ENCODE data around the gene NEK7. TPM values are rescaled to one million over a fixed set of nuclear protein-coding genes. Genes with fewer than 3 reads are reported as not detected.

Gene NEK7
- polyA plus RNA-seq, 1 donor (not counting 4 experiments of a cell fraction or from before 2014, with no cell fraction given) = 56.8 TPM

DNA sequence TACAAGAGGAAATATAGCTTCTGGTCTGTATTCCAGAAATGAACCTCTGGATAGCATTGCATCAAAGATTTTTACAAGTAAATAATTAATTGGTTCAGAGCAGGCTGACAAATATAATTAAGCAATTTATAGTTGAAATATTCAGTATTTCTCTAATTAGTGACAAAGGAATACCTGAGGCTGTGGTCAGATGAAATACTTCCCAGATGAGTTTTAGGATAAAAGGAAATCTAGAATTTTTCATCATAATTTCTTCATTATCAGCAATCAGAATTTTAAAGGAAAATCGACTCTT, 112.8 kb downstream of the NEK7 start:
- FAIRE-seq = no peak

DNA sequence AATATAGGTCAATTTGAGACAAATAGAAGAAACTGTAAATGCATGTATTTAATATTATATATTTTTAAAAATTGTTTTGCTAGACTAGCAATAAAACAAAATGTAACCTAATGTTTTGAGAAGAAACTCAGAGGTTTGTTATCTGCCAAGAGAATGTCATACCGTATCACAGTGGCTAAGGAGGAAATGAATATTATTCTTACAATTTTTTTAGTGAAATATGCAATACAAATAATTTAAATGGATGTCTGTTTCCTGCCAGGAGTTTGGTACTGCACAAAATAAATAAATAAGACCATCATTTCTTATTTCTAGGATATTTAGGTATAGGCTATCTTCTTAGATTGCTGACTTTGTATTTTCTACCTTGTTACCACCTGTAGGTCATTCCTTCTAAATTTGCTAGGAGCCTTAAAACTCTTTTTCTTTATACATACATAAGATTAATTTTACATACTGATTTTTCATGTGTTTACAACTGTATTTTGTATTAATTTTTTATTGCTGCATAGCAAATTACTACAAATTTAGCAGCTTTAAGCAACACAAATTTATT, 113.6 kb downstream of the NEK7 start:
- Histone ChIP-seq H3K4me3 (ENCODE audit: control insufficient read depth in 2 of 3, extremely low read depth in 1 of 3, insufficient read depth in 2 of 3, low read depth in 1 of 3, low read length in 3 of 3) (no peak overlapping the region), H3K4me2 (ENCODE audit: control insufficient read depth, extremely low read depth, insufficient read depth, low read depth, low read length) (no peak overlapping the region), H4K20me1 (ENCODE audit: control insufficient read depth, extremely low read depth, insufficient read depth, low read length) (no peaks in the 10 kb centered on the region), H3K27ac (ENCODE audit: control insufficient read depth, insufficient read depth, low read length) (no peak overlapping the region), H3K36me3 (ENCODE audit: control insufficient read depth in 2 of 2, extremely low read depth in 1 of 2, insufficient read depth in 2 of 2, low read length in 2 of 2) (no peaks in the 10 kb centered on the region), H2AFZ (ENCODE audit: control insufficient read depth, low read length) (no peak overlapping the region), H3K9ac (ENCODE audit: control insufficient read depth, extremely low read depth, insufficient read depth, low read length) (no peak overlapping the region), H3K79me2 (ENCODE audit: control insufficient read depth, insufficient read depth, low read length) (peaks cover 2% of the 10 kb centered on the region), H3K4me1 (ENCODE audit: control insufficient read depth, extremely low read depth, insufficient read depth, low read length) (peaks cover 35% of the 10 kb centered on the region), H3K27me3 (ENCODE audit: control insufficient read depth, extremely low read depth, insufficient read depth, low read length) (no peaks in the 10 kb centered on the region), H3K9me1 (ENCODE audit: control insufficient read depth, extremely low read depth, insufficient read depth, low read length) (no peaks in the 10 kb centered on the region), H3K9me3 (ENCODE audit: control insufficient read depth, low read depth, low read length) (no peaks in the 10 kb centered on the region)
- dilution Hi-C loops (cut with MboI; ENCODE audit: extremely low pct_ligation_motif_present, low sequenced_read_pairs) = no loop called here
- no peak for DNase-seq (ENCODE audit: low read depth, low spot score)
- FAIRE-seq = no peak
- TF ChIP-seq EZH2 (IDR thresholded peaks at IDR 0.05; ENCODE audit: low read length) = no peak
- TF ChIP-seq, protein P1, sequence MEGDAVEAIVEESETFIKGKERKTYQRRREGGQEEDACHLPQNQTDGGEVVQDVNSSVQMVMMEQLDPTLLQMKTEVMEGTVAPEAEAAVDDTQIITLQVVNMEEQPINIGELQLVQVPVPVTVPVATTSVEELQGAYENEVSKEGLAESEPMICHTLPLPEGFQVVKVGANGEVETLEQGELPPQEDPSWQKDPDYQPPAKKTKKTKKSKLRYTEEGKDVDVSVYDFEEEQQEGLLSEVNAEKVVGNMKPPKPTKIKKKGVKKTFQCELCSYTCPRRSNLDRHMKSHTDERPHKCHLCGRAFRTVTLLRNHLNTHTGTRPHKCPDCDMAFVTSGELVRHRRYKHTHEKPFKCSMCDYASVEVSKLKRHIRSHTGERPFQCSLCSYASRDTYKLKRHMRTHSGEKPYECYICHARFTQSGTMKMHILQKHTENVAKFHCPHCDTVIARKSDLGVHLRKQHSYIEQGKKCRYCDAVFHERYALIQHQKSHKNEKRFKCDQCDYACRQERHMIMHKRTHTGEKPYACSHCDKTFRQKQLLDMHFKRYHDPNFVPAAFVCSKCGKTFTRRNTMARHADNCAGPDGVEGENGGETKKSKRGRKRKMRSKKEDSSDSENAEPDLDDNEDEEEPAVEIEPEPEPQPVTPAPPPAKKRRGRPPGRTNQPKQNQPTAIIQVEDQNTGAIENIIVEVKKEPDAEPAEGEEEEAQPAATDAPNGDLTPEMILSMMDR (optimal IDR thresholded peaks at IDR 0.05 in 1 of 3, IDR thresholded peaks at IDR 0.05 in 1 of 3, conservative IDR thresholded peaks at IDR 0.05 in 1 of 3; ENCODE audit: extremely low read depth in 1 of 3, insufficient read depth in 2 of 3, low read length in 3 of 3) = no peak

More for the DNA sequence above, 112.8 kb downstream of the NEK7 start:
- H3K4me3 ChIP-seq (ENCODE audit: control insufficient read depth in 2 of 3, extremely low read depth in 1 of 3, insufficient read depth in 2 of 3, low read depth in 1 of 3, low read length in 3 of 3) = peak overlapping the region in 1 of 3 experiments; percentile 5
- H3K9me3 ChIP-seq (ENCODE audit: control insufficient read depth, low read depth, low read length) = no peaks in the 10 kb centered on the region
- H3K9ac ChIP-seq (ENCODE audit: control insufficient read depth, extremely low read depth, insufficient read depth, low read length) = no peak overlapping the region
- H3K79me2 ChIP-seq (ENCODE audit: control insufficient read depth, insufficient read depth, low read length) = peaks cover 2% of the 10 kb centered on the region
- no peaks in the 10 kb centered on the region for H3K27me3 ChIP-seq (ENCODE audit: control insufficient read depth, extremely low read depth, insufficient read depth, low read length)
- TF ChIP-seq, protein P1 (optimal IDR thresholded peaks at IDR 0.05 in 1 of 3, IDR thresholded peaks at IDR 0.05 in 1 of 3, conservative IDR thresholded peaks at IDR 0.05 in 1 of 3; ENCODE audit: extremely low read depth in 1 of 3, insufficient read depth in 2 of 3, low read length in 3 of 3) = no peak
- no peak for TF ChIP-seq EZH2 (IDR thresholded peaks at IDR 0.05; ENCODE audit: low read length)
- dilution Hi-C loops (cut with MboI; ENCODE audit: extremely low pct_ligation_motif_present, low sequenced_read_pairs) = no loop called here
- H3K27ac ChIP-seq (ENCODE audit: control insufficient read depth, insufficient read depth, low read length) = peak overlapping the region; percentile 50
- H3K36me3 ChIP-seq (ENCODE audit: control insufficient read depth in 2 of 2, extremely low read depth in 1 of 2, insufficient read depth in 2 of 2, low read length in 2 of 2) = no peaks in the 10 kb centered on the region
- H4K20me1 ChIP-seq (ENCODE audit: control insufficient read depth, extremely low read depth, insufficient read depth, low read length) = no peaks in the 10 kb centered on the region
- no peak for DNase-seq (ENCODE audit: low read depth, low spot score)
- no peaks in the 10 kb centered on the region for H3K9me1 ChIP-seq (ENCODE audit: control insufficient read depth, extremely low read depth, insufficient read depth, low read length)
- H3K4me2 ChIP-seq (ENCODE audit: control insufficient read depth, extremely low read depth, insufficient read depth, low read depth, low read length) = no peak overlapping the region
- peaks cover 35% of the 10 kb centered on the region for H3K4me1 ChIP-seq (ENCODE audit: control insufficient read depth, extremely low read depth, insufficient read depth, low read length)
- H2AFZ ChIP-seq (ENCODE audit: control insufficient read depth, low read length) = no peak overlapping the region

Data from keratinocyte (primary cell).